WTC11 (cell line): ENCODE measurements around the gene ZNRF3. TPM values are rescaled to one million over a fixed set of nuclear protein-coding genes. Genes with fewer than 3 reads are reported as not detected.

ENCODE experiments used
- ATAC-seq: fragments of 200-7000 bp; cut with Tn5 transposase; 2 replicates; pipeline ENCODE4 v1.10.0; 2021; ENCODE audit warnings: mild to moderate bottlenecking, moderate library complexity
- CTCF ChIA-PET: fragments of 300-600 bp; sonication (Branson Sonifier 250); formaldehyde crosslinking; loops from one replicate; lab custom pipeline; 2021; ENCODE audit warnings: antibody characterized with exemption; lab: Charles Lee
- POLR2A ChIA-PET: fragments of 350-600 bp; sonication (Branson Sonifier 250); formaldehyde crosslinking; loops from one replicate; lab custom pipeline; 2021; ENCODE audit warnings: antibody characterized with exemption; lab: Charles Lee
- DNase-seq: peaks from one replicate; pipeline ENCODE4 v3.0.0; 2021; ENCODE audit warnings: low spot score
- H3K27ac Mint-ChIP-seq: 2 replicates; pipeline ENCODE4 v1.8.0; 2021; ENCODE audit warnings: mixed read lengths
- H3K27me3 Mint-ChIP-seq: 2 replicates; pipeline ENCODE4 v1.8.0; 2021; ENCODE audit warnings: low read depth, mild to moderate bottlenecking, moderate library complexity, mixed read lengths
- H3K36me3 Mint-ChIP-seq: 2 replicates; pipeline ENCODE4 v1.8.0; 2021; ENCODE audit warnings: mixed read lengths
- H3K4me1 Mint-ChIP-seq: 2 replicates; pipeline ENCODE4 v1.8.0; 2022; ENCODE audit warnings: mixed read lengths
- H3K4me3 Mint-ChIP-seq: 2 replicates; pipeline ENCODE4 v1.8.0; 2021; ENCODE audit warnings: mild to moderate bottlenecking, moderate library complexity, mixed read lengths
- H3K9me3 Mint-ChIP-seq: 2 replicates; pipeline ENCODE4 v1.8.0; 2021; ENCODE audit warnings: mixed read lengths
- ARID4B ChIP-seq: sonication (generic); formaldehyde crosslinking; IDR thresholded peaks from 2 replicates; pipeline ENCODE4 v1.8.0; 2023; ENCODE audit warnings: missing genetic modification reagents, mild to moderate bottlenecking, borderline replicate concordance
- CTCF ChIP-seq: fragments of 200-600 bp; IDR thresholded peaks from 2 replicates; pipeline ENCODE4 v1.8.0; 2022; ENCODE audit warnings: antibody characterized with exemption
- FOXJ3 ChIP-seq: sonication (generic); formaldehyde crosslinking; IDR thresholded peaks from 2 replicates; pipeline ENCODE4 v1.9.0; 2021; ENCODE audit warnings: missing genetic modification reagents, mild to moderate bottlenecking, borderline replicate concordance
- FOXP1 ChIP-seq: sonication (generic); formaldehyde crosslinking; IDR thresholded peaks from 2 replicates; pipeline ENCODE4 v1.8.0; 2022; ENCODE audit warnings: missing genetic modification reagents, mild to moderate bottlenecking, moderate library complexity, borderline replicate concordance
- FOXP4 ChIP-seq: sonication (generic); formaldehyde crosslinking; IDR thresholded peaks from 2 replicates; pipeline ENCODE4 v1.8.0; 2022; ENCODE audit warnings: mild to moderate bottlenecking, missing genetic modification reagents
- HMGA2 ChIP-seq: fragments of 250-450 bp; sonication (Bioruptor Pico); IDR thresholded peaks from 2 replicates; pipeline ENCODE4 v1.4.0; 2021; ENCODE audit warnings: mild to moderate bottlenecking, moderate library complexity
- HMGXB4 ChIP-seq: sonication (generic); formaldehyde crosslinking; IDR thresholded peaks from 2 replicates; pipeline ENCODE4 v1.8.1; 2023; ENCODE audit warnings: mild to moderate bottlenecking, moderate library complexity, missing genetic modification reagents
- IRF1 ChIP-seq: sonication (generic); formaldehyde crosslinking; IDR thresholded peaks from 2 replicates; pipeline ENCODE4 v1.8.0; 2023; ENCODE audit warnings: missing genetic modification reagents
- MAX ChIP-seq: sonication (generic); formaldehyde crosslinking; IDR thresholded peaks from 2 replicates; pipeline ENCODE4 v1.8.0; 2022; ENCODE audit warnings: mild to moderate bottlenecking, missing genetic modification reagents
- MXD4 ChIP-seq: fragments of 250-450 bp; sonication (Bioruptor Pico); IDR thresholded peaks from 2 replicates; pipeline ENCODE4 v1.8.0; 2021; ENCODE audit warnings: mild to moderate bottlenecking, moderate library complexity, borderline replicate concordance
- NFE2L1 ChIP-seq: sonication (generic); formaldehyde crosslinking; IDR thresholded peaks from 2 replicates; pipeline ENCODE4 v1.8.1; 2023; ENCODE audit warnings: missing genetic modification reagents
- RORB ChIP-seq: fragments of 250-450 bp; sonication (Bioruptor Pico); IDR thresholded peaks from 2 replicates; pipeline ENCODE4 v1.9.0; 2021; ENCODE audit warnings: mild to moderate bottlenecking
- SP1 ChIP-seq: sonication (generic); formaldehyde crosslinking; conservative IDR thresholded peaks from 2 replicates; pipeline ENCODE4 v1.8.1; 2022; ENCODE audit warnings: missing genetic modification reagents
- TP53 ChIP-seq: sonication (generic); formaldehyde crosslinking; IDR thresholded peaks from 2 replicates; pipeline ENCODE4 v1.8.1; 2023; ENCODE audit warnings: mild to moderate bottlenecking, missing genetic modification reagents
- USF1 ChIP-seq: sonication (generic); formaldehyde crosslinking; IDR thresholded peaks from 2 replicates; pipeline ENCODE4 v1.8.0; 2022; ENCODE audit warnings: mild to moderate bottlenecking, missing genetic modification reagents
- USF2 ChIP-seq: sonication (generic); formaldehyde crosslinking; IDR thresholded peaks from 2 replicates; pipeline ENCODE4 v1.8.1; 2023; ENCODE audit warnings: mild to moderate bottlenecking, missing genetic modification reagents, moderate library complexity
- ZBTB21 ChIP-seq: sonication (generic); formaldehyde crosslinking; IDR thresholded peaks from 2 replicates; pipeline ENCODE4 v1.8.1; 2023; ENCODE audit warnings: mild to moderate bottlenecking, missing genetic modification reagents, borderline replicate concordance
- ZBTB43 ChIP-seq: sonication (generic); formaldehyde crosslinking; IDR thresholded peaks from 2 replicates; pipeline ENCODE4 v1.8.1; 2023; ENCODE audit warnings: mild to moderate bottlenecking, missing genetic modification reagents
- ZNF232 ChIP-seq: sonication (generic); formaldehyde crosslinking; IDR thresholded peaks from 2 replicates; pipeline ENCODE4 v1.8.0; 2022; ENCODE audit warnings: mild to moderate bottlenecking, missing genetic modification reagents
- ZNF396 ChIP-seq: fragments of 250-450 bp; sonication (Bioruptor Pico); IDR thresholded peaks from 2 replicates; pipeline ENCODE4 v1.8.0; 2021; ENCODE audit warnings: mild to moderate bottlenecking, moderate library complexity, borderline replicate concordance
- ZNF416 ChIP-seq: fragments of 250-450 bp; sonication (Bioruptor Pico); IDR thresholded peaks from 2 replicates; pipeline ENCODE4 v1.9.0; 2021; ENCODE audit warnings: mild to moderate bottlenecking, inconsistent platforms
- total RNA-seq: library from RNA; stranded (reverse); gene quantifications from 3 replicates; pipeline ENCODE4 v1.2.3, GENCODE V29; 2021

ZNRF3 gene
- total RNA-seq, 1 experiment from 2014 or later = 25.4 TPM

GRCh38 chr22:28989035-28989464, 105.7 kb downstream of the ZNRF3 start (continued):
- TF ChIP-seq FOXP1 (CRISPR knock-in tag) = no peak
- TF ChIP-seq NFE2L1 = peak; percentile 64; the same call in 1 of the 2 replicates
- TF ChIP-seq MAX (CRISPR knock-in tag) = peak; percentile 77; the same call in 1 of the 2 replicates
- TF ChIP-seq ZBTB21 (CRISPR knock-in tag) = no peak
- no peak for TF ChIP-seq ZNF396 (CRISPR knock-in tag)
- no peak for TF ChIP-seq MXD4 (CRISPR knock-in tag)
- no peak for TF ChIP-seq SP1 (CRISPR knock-in tag)
- no peak for TF ChIP-seq ARID4B
- 0 out of 2 replicates have a peak, but pooled peaks have one; percentile 40 for TF ChIP-seq TP53 (CRISPR knock-in tag)

GRCh38 chr22:28989484-28989883, 106.1 kb downstream of the ZNRF3 start:
- ChIA-PET CTCF (interaction anchor here (0.6 to 1.2 kb wide), 3 partner anchors 10 to 51 kb away, joined by 3 to 6 read pairs (median 3); no protein-coding TSS in a partner anchor), POLR2A (interaction anchor here (0.6 to 0.9 kb wide), 2 partner anchors 12 to 26 kb away, joined by 3 to 4 read pairs; no protein-coding TSS in a partner anchor)
- no peak for TF ChIP-seq RORB
- TF ChIP-seq HMGXB4 (CRISPR knock-in tag) = no peak
- no peak for TF ChIP-seq FOXJ3 (CRISPR knock-in tag)
- TF ChIP-seq HMGA2 = no peak
- TF ChIP-seq ZNF416 (CRISPR knock-in tag) = no peak
- TF ChIP-seq ZNF232 (CRISPR knock-in tag) = no peak
- TF ChIP-seq IRF1 (CRISPR knock-in tag) = no peak
- TF ChIP-seq ZBTB43 (CRISPR knock-in tag) = no peak
- no peak for TF ChIP-seq USF1 (CRISPR knock-in tag)
- TF ChIP-seq USF2 (CRISPR knock-in tag) = no peak
- TF ChIP-seq FOXP4 (CRISPR knock-in tag) = no peak
- no peak for TF ChIP-seq CTCF
- Mint-ChIP-seq H3K27me3 (no peaks in the 10 kb centered on the region), H3K36me3 (peaks cover 56% of the 10 kb centered on the region), H3K27ac (peak overlapping the region; percentile 98), H3K4me1 (peaks cover 71% of the 10 kb centered on the region), H3K9me3 (peaks cover 13% of the 10 kb centered on the region), H3K4me3 (peak overlapping the region; percentile 55)
- peak; percentile 47 for ATAC-seq
- DNase-seq = no peak
